SK-N-SH (cell line): Measurements from ENCODE around the gene RNPEPL1. TPM values are rescaled to one million over a fixed set of nuclear protein-coding genes. Genes with fewer than 3 reads are reported as not detected.
"Not testable (repeated sequence)": the region's sequence is repeated elsewhere in the genome, so short reads cannot be mapped to it uniquely, and the experiment has no call there.

Experiments
- CTCF ChIA-PET: fragments of 300-600, 350-600 bp; formaldehyde crosslinking; extraction: SDS; loops from one replicate; lab custom pipeline; 2021; lab: Yijun Ruan, JAX
- POLR2A ChIA-PET: fragments of 350-600 bp; sonication (Branson Sonifier 250); formaldehyde crosslinking; extraction: SDS; loops from one replicate; lab custom pipeline; 2020; ENCODE audit warnings: antibody characterized with exemption, inconsistent platforms; lab: Yijun Ruan, JAX
- DNase-seq: peaks from one replicate; pipeline ENCODE4 v3.0.0; 2012
- H2AFZ ChIP-seq: fragments of 200-600 bp; sonication (generic); 2 replicates; pipeline ENCODE4 v1.8.1; 2016; ENCODE audit warnings: antibody characterized with exemption, mild to moderate bottlenecking, low read depth
- H3F3A ChIP-seq: fragments of 200-600 bp; sonication (generic); replicated peaks from 2 replicates; pipeline ENCODE3; 2016; ENCODE audit warnings: antibody characterized with exemption, mild to moderate bottlenecking; ENCODE audit not compliant: insufficient read depth
- H3K27ac ChIP-seq, 2 experiments: fragments of 200-500 bp in 1 of 2; fragments of 200-600 bp in 1 of 2; sonication (Bioruptor generic) in 1 of 2; sonication (generic), shearing (Covaris generic) in 1 of 2; 2 replicates each; pipeline versions ENCODE4 v1.5.1 to v1.6.1; 2014 to 2016; ENCODE audit warnings: low read depth in 2 of 2, inconsistent platforms in 1 of 2, low read length in 1 of 2, mild to moderate bottlenecking in 1 of 2, mixed read lengths in 1 of 2
- H3K27me3 ChIP-seq: fragments of 200-600 bp; sonication (generic), shearing (Covaris generic); 2 replicates; pipeline ENCODE4 v1.6.1; 2016; ENCODE audit warnings: mixed run types; ENCODE audit not compliant: insufficient read depth
- H3K36me3 ChIP-seq, 2 experiments: fragments of 200-500 bp in 1 of 2; fragments of 200-600 bp in 1 of 2; sonication (Bioruptor generic) in 1 of 2; sonication (generic) in 1 of 2; replicated peaks in 1 of 2; 2 replicates each; pipeline versions ENCODE3 to v1.5.1; 2014 to 2016; ENCODE audit warnings: low read length in 1 of 2, mild to moderate bottlenecking in 1 of 2; ENCODE audit not compliant: insufficient read depth in 2 of 2, control insufficient read depth in 1 of 2
- H3K4me1 ChIP-seq, 2 experiments: fragments of 200-500 bp in 1 of 2; fragments of 200-600 bp in 1 of 2; sonication (Bioruptor generic) in 1 of 2; sonication (generic), shearing (Covaris generic) in 1 of 2; 2 replicates each; pipeline versions ENCODE4 v1.5.1 to v1.6.1; 2014 to 2016; ENCODE audit warnings: low read depth in 1 of 2, low read length in 1 of 2, mixed run types in 1 of 2; ENCODE audit not compliant: insufficient read depth in 2 of 2, control insufficient read depth in 1 of 2
- H3K4me2 ChIP-seq: fragments of 200-600 bp; sonication (generic), shearing (Covaris generic); 2 replicates; pipeline ENCODE4 v1.6.1; 2017; ENCODE audit warnings: mixed run types
- H3K4me3 ChIP-seq, 2 experiments: fragments of 200-500 bp in 1 of 2; fragments of 200-600 bp in 1 of 2; sonication (Bioruptor generic) in 1 of 2; sonication (generic), shearing (Covaris generic) in 1 of 2; 2 replicates each; pipeline versions ENCODE4 v1.5.1 to v1.8.1; 2014 to 2016; ENCODE audit warnings: low read depth in 2 of 2, inconsistent platforms in 1 of 2, low read length in 1 of 2, mild to moderate bottlenecking in 1 of 2, mixed read lengths in 1 of 2, moderate library complexity in 1 of 2
- H3K79me2 ChIP-seq: fragments of 200-600 bp; sonication (generic); 2 replicates; pipeline ENCODE4 v1.8.1; 2017; ENCODE audit warnings: mild to moderate bottlenecking; ENCODE audit not compliant: insufficient read depth
- H3K9ac ChIP-seq: fragments of 200-600 bp; sonication (generic); 2 replicates; pipeline ENCODE4 v1.6.1; 2017; ENCODE audit warnings: mixed run types
- H3K9me2 ChIP-seq: fragments of 200-600 bp; sonication (generic); 2 replicates; pipeline ENCODE4 v1.6.1; 2017; ENCODE audit warnings: mixed run types
- H3K9me3 ChIP-seq: fragments of 200-600 bp; sonication (generic); 2 replicates; pipeline ENCODE4 v1.6.1; 2017; ENCODE audit warnings: mixed run types, mild to moderate bottlenecking, moderate library complexity
- H4K20me1 ChIP-seq: fragments of 200-600 bp; sonication (generic); 2 replicates; pipeline ENCODE4 v1.6.1; 2017; ENCODE audit warnings: mild to moderate bottlenecking, mixed run types; ENCODE audit not compliant: insufficient read depth
- CHD2 ChIP-seq: fragments of 150-350 bp; IDR thresholded peaks from 2 replicates; pipeline ENCODE4 v1.6.1; 2018; ENCODE audit warnings: low read length; ENCODE audit not compliant: partially characterized antibody
- EZH2phosphoT487 ChIP-seq: fragments of 200-600 bp; sonication (generic); IDR thresholded peaks from 2 replicates; pipeline ENCODE4 v1.6.1; 2017; ENCODE audit warnings: low read depth, mixed run types, mild to moderate bottlenecking, antibody characterized with exemption, moderate library complexity, borderline replicate concordance
- FOSL2 ChIP-seq: IDR thresholded peaks from 2 replicates; pipeline ENCODE4 v1.4.0; 2012; ENCODE audit warnings: low read depth, mild to moderate bottlenecking, moderate library complexity, borderline replicate concordance
- FOXJ3 ChIP-seq: sonication (generic); formaldehyde crosslinking; IDR thresholded peaks from 2 replicates; pipeline ENCODE4 v1.5.1; 2020; ENCODE audit warnings: mild to moderate bottlenecking, missing genetic modification reagents
- NFIC ChIP-seq: IDR thresholded peaks from 2 replicates; pipeline ENCODE4 v1.4.0; 2012; ENCODE audit warnings: borderline replicate concordance
- NRF1 ChIP-seq: IDR thresholded peaks from 2 replicates; pipeline ENCODE4 v1.6.1; 2012; ENCODE audit warnings: low read depth, mild to moderate bottlenecking, low read length
- RFX5 ChIP-seq: IDR thresholded peaks from 2 replicates; pipeline ENCODE4 v1.6.1; 2012; ENCODE audit warnings: mild to moderate bottlenecking, improper control_type of control experiment, low read length
- SIN3A ChIP-seq: IDR thresholded peaks from 2 replicates; pipeline ENCODE4 v1.6.1; 2012; ENCODE audit warnings: low read depth, mild to moderate bottlenecking, low read length, moderate library complexity, borderline replicate concordance
- TAF1 ChIP-seq: IDR thresholded peaks from 2 replicates; pipeline ENCODE4 v1.6.1; 2012; ENCODE audit warnings: low read depth, mild to moderate bottlenecking, low read length, moderate library complexity, borderline replicate concordance
- YY1 ChIP-seq: IDR thresholded peaks from 2 replicates; pipeline ENCODE4 v1.4.0; 2012; ENCODE audit warnings: low read depth, mild to moderate bottlenecking
- WGBS: methylation state at CpG from one replicate; pipeline ENCODE4 v1.1.6; 2017; ENCODE audit warnings: low lambda C conversion rate; 5-methylcytosine and 5-hydroxymethylcytosine counted together
- polyA plus RNA-seq, 3 experiments: library from polyadenylated mRNA; depleted of rRNA; stranded (reverse); fragments of >200 nt; gene quantifications; 2 replicates each; pipeline ENCODE4 v1.2.3, GENCODE V29; 2012
- TF ChIP-seq, protein P1 (sequence below): IDR thresholded peaks from 2 replicates; pipeline ENCODE4 v1.4.0; 2012; ENCODE audit warnings: low read depth, borderline replicate concordance
- TF ChIP-seq, protein P2 (sequence below): IDR thresholded peaks from 2 replicates; pipeline ENCODE4; 2012
- TF ChIP-seq, protein P3 (sequence below): fragments of 200-600 bp; sonication (generic); IDR thresholded peaks from 2 replicates; pipeline ENCODE4 v1.6.1; 2017; ENCODE audit warnings: antibody characterized with exemption, mild to moderate bottlenecking, moderate library complexity
- TF ChIP-seq, protein P4 (sequence below): fragments of 150-350 bp; IDR thresholded peaks from 2 replicates; pipeline ENCODE4 v1.6.1; 2016; ENCODE audit warnings: mild to moderate bottlenecking, low read depth, low read length

RNPEPL1 gene
- polyA plus RNA-seq, 1 of the 3 experiments (the other 2 are of a cell fraction) = 14.3 TPM

DNA sequence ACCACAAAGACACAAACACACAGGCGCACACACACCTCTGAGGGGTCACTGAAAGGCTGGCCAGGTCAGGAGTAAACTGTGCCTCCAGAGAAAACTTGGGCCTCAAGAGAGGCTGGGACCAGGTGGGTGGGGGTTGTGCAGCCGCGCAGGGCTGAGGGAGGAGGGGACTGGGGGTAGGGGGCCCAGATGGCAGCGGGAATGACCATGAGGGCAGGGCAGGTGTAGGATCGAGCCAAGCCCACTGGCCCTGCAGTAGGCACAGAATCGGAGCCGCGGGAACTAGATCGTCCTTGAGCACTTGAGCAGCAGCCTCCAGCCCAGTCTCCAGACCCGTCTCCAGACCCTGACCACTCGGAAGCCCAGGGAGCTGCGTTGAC lies 47.3 kb upstream of the RNPEPL1 start (continued):
- TF ChIP-seq, protein P1, sequence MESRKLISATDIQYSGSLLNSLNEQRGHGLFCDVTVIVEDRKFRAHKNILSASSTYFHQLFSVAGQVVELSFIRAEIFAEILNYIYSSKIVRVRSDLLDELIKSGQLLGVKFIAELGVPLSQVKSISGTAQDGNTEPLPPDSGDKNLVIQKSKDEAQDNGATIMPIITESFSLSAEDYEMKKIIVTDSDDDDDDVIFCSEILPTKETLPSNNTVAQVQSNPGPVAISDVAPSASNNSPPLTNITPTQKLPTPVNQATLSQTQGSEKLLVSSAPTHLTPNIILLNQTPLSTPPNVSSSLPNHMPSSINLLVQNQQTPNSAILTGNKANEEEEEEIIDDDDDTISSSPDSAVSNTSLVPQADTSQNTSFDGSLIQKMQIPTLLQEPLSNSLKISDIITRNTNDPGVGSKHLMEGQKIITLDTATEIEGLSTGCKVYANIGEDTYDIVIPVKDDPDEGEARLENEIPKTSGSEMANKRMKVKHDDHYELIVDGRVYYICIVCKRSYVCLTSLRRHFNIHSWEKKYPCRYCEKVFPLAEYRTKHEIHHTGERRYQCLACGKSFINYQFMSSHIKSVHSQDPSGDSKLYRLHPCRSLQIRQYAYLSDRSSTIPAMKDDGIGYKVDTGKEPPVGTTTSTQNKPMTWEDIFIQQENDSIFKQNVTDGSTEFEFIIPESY = no peak
- TF ChIP-seq SIN3A (no peak), TAF1 (no peak), NRF1 (no peak)

DNA sequence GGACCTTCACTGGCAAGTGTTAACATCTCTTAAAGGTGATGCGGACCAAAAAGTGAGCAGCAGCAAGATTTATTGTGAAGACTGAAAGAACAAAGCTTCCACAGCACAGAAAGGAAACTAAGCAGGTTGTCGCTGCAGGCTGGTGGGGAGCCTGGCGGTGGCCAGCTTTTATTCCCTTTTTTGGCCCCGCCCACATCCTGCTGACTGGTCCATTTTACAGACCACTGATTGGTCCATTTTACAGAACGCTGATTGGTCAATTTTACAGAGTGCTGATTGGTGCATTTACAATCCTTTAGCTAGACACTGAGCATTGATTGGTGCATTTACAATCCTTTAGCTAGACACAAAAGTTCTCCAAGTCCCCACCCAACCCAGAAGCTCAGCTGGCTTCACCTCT lies 46.4 kb upstream of the RNPEPL1 start:
- CTCF ChIA-PET, H3K4me3 ChIP-seq, H3K27me3 ChIP-seq, H3F3A ChIP-seq, H3K4me1 ChIP-seq, DNase-seq, H3K9me3 ChIP-seq, H3K9ac ChIP-seq, H2AFZ ChIP-seq, H3K4me2 ChIP-seq, POLR2A ChIA-PET, H4K20me1 ChIP-seq, H3K27ac ChIP-seq, H3K79me2 ChIP-seq, H3K9me2 ChIP-seq: not testable (repeated sequence)
- 94% methylated on average over 5 of the region's 5 CpGs for WGBS
- H3K36me3 ChIP-seq = peaks cover 15 to 19% of the 10 kb centered on the region in 2 experiments

DNA sequence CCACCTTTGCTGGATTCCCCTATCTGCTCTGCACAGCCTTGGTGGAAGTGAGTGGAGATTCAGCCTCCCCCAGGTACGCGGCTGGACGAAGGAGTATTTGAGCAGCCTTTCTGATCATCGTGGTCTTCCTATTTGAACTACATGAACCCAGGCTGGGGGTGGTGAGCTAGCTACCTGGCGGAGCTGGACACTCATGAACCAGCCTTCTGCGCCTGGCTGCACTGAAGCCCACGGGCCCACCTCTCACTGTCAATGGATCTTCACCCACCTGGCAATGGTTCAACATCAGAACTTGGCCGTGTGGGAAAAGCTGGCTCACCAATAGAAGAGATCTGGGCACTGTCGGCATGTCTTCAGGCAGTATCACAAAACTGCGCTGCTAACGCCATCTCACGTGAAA lies 45.9 kb upstream of the RNPEPL1 start:
- Histone ChIP-seq H3K4me1 (no peaks in the 10 kb centered on the region), H3K36me3 (peaks cover 15 to 19% of the 10 kb centered on the region in 2 experiments), H4K20me1 (no peaks in the 10 kb centered on the region), H3K9me2 (no peaks in the 10 kb centered on the region), H3K4me2 (no peak overlapping the region)
- TF ChIP-seq NRF1 (no peak), NFIC (no peak), EZH2phosphoT487 (no peak), RFX5 (no peak), CHD2 (no peak), FOSL2 (no peak), YY1 (no peak), FOXJ3 (CRISPR knock-in tag) (no peak)
- TF ChIP-seq, protein P2, sequence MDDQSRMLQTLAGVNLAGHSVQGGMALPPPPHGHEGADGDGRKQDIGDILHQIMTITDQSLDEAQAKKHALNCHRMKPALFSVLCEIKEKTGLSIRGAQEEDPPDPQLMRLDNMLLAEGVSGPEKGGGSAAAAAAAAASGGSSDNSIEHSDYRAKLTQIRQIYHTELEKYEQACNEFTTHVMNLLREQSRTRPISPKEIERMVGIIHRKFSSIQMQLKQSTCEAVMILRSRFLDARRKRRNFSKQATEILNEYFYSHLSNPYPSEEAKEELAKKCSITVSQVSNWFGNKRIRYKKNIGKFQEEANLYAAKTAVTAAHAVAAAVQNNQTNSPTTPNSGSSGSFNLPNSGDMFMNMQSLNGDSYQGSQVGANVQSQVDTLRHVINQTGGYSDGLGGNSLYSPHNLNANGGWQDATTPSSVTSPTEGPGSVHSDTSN = no peak
- TF ChIP-seq, protein P1 = no peak
- TF ChIP-seq, protein P3, sequence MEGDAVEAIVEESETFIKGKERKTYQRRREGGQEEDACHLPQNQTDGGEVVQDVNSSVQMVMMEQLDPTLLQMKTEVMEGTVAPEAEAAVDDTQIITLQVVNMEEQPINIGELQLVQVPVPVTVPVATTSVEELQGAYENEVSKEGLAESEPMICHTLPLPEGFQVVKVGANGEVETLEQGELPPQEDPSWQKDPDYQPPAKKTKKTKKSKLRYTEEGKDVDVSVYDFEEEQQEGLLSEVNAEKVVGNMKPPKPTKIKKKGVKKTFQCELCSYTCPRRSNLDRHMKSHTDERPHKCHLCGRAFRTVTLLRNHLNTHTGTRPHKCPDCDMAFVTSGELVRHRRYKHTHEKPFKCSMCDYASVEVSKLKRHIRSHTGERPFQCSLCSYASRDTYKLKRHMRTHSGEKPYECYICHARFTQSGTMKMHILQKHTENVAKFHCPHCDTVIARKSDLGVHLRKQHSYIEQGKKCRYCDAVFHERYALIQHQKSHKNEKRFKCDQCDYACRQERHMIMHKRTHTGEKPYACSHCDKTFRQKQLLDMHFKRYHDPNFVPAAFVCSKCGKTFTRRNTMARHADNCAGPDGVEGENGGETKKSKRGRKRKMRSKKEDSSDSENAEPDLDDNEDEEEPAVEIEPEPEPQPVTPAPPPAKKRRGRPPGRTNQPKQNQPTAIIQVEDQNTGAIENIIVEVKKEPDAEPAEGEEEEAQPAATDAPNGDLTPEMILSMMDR = no peak
- TF ChIP-seq, protein P4, sequence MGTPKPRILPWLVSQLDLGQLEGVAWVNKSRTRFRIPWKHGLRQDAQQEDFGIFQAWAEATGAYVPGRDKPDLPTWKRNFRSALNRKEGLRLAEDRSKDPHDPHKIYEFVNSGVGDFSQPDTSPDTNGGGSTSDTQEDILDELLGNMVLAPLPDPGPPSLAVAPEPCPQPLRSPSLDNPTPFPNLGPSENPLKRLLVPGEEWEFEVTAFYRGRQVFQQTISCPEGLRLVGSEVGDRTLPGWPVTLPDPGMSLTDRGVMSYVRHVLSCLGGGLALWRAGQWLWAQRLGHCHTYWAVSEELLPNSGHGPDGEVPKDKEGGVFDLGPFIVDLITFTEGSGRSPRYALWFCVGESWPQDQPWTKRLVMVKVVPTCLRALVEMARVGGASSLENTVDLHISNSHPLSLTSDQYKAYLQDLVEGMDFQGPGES = no peak
- TF ChIP-seq, all 33 proteins: peak for 0
- no peak overlapping the region for H2AFZ ChIP-seq
- no peaks in the 10 kb centered on the region for H3K27me3 ChIP-seq
- no peak overlapping the region for H3K4me3 ChIP-seq
- H3F3A ChIP-seq = no peaks in the 10 kb centered on the region
- H3K79me2 ChIP-seq = no peaks in the 10 kb centered on the region
- no peak overlapping the region for H3K27ac ChIP-seq
- ChIA-PET POLR2A (no interaction called here), CTCF (interaction anchor here (0.8 kb wide), 1 partner anchor 8 kb away, joined by 3 read pairs; no protein-coding TSS in a partner anchor)
- 0 out of 2 replicates have a peak, but pooled peaks cover 3% of the 10 kb centered on the region for H3K9me3 ChIP-seq
- WGBS = 97% methylated on average over 9 of the region's 12 CpGs
- H3K9ac ChIP-seq = no peak overlapping the region
- DNase-seq = no peak
